Right ventricle myocardium inferior (tissue), 1 donor: Measurements from ENCODE around the gene PVALEF. TPM values are rescaled to one million over a fixed set of nuclear protein-coding genes. Genes with fewer than 3 reads are reported as not detected.
A peak's percentile ranks its signal among the peaks of the same experiment; 100 is the strongest.

Source experiments
- ATAC-seq: fragments of 200-7000 bp; cut with Tn5 transposase; one replicate; pipeline ENCODE4 v1.9.1; 2020; ENCODE audit warnings: mild to moderate bottlenecking, moderate library complexity
- DNase-seq: peaks from one replicate; pipeline ENCODE4 v3.0.0; 2021; ENCODE audit errors: missing footprints
- intact Hi-C: fragments of 100-400 bp; cut with DNase I; formaldehyde crosslinking; loops from one replicate; pipeline ENCODE4 v1.11.0; 2022
- total RNA-seq: library from RNA; stranded (reverse); fragmentation: NEBNext Ultra II Directional; extraction: Animal tissue kit (Norgen Biotek cat#: 25700); gene quantifications from one replicate; pipeline ENCODE4 v1.2.1, GENCODE V29; 2021
- donor health status: DM: no; HTN: yes; CAD: no; lungs with severe emphysema.

PVALEF gene
- total RNA-seq, 1 donor from 2014 or later: not detected

DNA sequence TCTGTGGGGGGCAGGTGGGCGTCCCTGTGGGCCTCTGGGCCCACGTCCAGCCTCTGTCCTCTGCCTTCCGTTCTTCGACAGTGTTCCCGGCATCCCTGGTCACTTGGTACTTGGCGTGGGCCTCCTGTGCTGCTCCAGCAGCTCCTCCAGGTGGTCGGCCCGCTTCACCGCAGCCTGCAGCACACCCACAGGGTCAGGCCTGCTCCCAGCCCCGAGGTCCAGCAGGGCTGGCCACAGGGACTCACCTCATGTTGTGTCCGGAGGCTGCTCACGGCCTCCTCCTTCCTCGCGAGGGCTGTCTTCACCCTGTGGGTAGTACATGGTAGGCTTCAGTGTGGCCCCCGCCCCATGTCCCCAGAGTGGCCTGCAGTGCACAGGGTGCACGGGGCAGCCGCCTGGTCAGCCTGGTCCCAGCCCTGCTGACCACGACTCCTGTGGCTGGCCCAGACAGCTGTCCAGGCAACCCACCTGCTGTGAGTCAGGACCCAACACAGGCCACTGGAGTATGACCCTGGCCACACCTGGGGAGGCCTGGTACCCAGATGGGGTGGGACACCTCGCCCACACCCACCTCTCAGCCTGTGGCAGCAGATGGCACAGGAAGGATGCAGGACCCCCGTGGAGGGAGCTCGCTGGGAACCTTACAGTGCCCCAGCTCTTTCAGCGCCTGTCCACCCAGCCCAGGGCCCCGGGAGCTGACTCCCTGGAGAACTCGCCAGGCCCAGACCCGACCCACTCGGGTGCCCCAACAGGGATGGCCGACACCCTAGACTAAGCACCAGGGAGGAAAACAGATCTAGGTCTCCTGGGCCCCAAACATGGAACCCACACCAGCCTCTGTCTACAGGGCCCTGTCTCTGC lies 24.6 kb downstream of the PVALEF start:
- no peak for ATAC-seq
- no peak for DNase-seq
- intact Hi-C loops: no loop called here

DNA sequence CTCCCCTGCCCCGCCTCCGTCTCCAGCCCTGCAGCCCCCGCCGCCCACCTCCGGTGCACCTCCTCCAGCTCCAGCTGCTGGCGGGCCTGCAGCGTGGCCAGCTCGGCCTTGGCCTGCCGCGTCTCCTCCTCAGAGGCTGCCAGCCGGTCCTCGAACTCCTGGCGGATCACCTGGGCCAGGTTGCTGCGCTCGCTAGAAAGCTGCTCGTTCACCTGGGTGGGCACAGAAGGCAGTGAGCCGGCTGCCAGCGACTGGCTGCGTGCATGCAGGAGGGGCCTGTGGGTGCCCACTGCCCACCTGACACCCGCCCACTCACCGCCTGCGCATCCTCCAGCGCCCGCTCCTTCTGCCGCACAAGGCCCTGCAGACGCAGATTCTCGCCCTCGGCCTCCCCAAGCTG lies 25.3 kb downstream of the PVALEF start:
- DNase-seq (no peak), ATAC-seq (no peak)
- intact Hi-C loops: no loop called here

DNA sequence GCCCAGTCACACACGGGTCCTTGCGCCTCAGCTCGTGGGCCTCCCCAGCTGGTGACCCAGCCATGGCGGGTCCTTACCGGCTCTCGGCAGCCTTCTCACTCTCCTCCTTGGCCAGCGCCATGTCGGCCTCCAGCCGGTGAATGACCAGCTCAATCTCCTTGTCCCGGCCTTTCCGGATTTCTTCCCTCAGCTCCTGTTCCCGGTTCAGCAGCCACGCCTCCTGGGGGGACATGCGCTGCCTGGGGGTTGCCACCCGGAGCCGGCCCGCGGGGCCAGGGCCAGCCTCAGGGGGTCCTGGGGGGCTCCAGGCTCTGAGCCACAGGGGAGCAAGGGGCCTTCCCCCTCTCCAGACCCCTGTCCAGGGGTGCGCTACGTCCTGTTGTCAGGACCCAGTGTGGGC lies 25.8 kb downstream of the PVALEF start:
- DNase-seq (no peak), ATAC-seq (no peak)
- intact Hi-C loops: no loop called here

DNA sequence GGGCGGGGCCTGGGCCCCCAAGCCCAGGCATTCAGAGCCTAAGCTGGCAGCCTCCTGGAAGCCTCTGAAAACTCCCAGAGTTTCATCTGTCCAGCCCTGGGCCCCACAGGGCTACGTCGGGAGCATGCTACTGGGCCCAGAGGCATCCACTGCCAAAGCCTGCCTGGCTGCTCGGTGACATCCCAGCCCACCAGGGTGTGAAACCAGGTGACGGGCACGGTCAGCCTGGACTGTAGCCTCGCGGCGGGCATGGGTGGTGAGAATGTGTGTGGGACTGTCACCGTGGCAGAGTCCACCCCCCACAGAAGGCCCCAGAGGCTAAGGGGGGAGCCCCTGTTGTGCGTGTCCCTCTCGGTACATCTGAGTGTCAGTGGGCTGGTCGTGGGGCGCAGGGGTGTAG lies 26.3 kb downstream of the PVALEF start:
- ATAC-seq (no peak), DNase-seq (no peak)
- intact Hi-C loops: no loop called here

DNA sequence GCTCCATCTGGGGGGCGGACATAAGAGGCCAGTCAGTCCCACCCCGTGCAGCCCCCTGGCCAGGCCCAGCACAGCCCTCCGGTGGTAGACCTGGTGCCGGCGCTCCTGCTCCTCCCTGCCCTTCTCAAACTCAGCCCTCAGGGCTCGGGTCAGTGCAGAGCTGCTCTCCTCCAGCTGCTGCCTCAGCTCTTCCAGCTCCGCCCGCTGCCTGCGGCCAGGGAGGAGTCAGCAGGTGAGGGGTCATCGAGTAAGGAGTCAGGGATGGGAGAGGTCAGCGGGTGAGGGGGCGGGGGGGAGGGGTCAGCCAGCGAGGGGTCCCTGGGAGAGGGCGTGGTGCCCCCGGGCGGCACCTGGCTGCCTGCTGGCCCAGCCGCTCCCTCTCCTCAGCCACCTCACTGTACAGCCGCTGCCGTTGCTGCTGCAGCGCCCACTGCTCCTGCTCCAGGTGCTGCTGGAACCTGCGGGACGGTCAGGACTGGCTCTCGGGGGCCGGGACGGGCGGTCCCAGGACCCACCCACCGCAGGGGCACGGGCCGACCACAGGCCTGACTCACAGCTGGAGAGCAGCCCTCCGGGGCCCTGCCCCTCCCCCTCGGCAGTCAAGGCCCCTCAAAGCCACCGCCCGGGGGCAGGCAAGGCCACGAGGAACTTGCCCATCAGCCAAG lies 27.2 kb downstream of the PVALEF start:
- DNase-seq (no peak), ATAC-seq (no peak)
- intact Hi-C loops: no loop called here

DNA sequence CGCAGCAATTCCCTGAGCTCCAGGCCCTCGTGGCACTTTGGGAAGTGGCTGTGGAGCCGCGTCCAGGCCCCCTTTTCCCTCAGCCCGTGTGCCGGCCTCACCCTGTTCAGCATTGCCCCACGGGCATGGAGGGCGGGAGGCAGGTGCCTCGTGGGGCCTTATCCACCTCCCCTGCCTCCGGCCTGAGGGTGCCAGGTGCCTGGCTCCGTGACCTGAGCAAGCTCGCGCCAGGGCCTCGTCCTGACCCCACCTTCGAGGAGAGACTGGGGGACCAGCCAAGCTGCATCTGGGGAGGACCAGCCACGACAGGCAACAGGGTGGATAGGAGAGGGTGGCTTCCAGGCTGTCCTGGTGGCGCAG lies 27.7 kb downstream of the PVALEF start:
- no peak for DNase-seq

DNA sequence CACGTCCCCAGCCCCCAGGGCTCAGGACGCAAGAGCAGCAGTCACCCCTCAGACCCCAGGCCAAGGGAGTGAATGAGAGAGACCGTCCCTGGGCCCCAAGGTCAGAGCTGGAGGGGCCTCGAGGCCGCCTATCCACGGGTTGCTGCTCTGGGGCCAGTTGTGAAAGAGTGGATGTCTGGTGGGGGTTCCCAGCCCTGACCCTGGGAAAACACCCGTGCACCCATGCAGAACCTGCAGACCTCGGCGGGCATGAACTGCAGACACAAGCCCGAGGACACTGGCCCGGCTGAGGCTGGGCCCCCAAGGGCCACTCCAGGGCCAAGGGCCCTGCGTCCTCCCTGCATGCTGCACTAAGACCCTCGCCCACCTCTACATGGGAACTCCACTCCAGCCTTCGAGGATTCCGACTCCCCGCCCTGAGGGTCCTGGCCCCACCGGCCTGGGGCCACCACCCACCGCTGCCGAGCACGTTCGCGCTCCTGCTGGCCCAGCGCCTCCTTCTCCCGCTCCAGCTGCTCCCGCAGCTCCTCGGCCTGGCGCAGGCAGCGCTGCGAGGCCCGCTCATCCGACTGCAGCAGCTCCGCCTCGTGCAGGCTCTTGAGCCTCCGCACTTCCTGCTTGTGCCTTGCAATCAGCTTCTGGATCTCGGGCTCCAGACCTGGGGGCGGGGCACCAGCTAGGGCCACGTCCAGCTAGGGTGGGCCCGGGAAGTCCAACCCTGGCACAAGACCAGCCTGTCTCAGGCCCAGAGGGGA lies 28.3 kb downstream of the PVALEF start:
- ATAC-seq: no peak
- intact Hi-C loops: no loop called here
- no peak for DNase-seq

More for the DNA sequence above, 27.7 kb downstream of the PVALEF start:
- ATAC-seq: no peak
- intact Hi-C loops: no loop called here

DNA sequence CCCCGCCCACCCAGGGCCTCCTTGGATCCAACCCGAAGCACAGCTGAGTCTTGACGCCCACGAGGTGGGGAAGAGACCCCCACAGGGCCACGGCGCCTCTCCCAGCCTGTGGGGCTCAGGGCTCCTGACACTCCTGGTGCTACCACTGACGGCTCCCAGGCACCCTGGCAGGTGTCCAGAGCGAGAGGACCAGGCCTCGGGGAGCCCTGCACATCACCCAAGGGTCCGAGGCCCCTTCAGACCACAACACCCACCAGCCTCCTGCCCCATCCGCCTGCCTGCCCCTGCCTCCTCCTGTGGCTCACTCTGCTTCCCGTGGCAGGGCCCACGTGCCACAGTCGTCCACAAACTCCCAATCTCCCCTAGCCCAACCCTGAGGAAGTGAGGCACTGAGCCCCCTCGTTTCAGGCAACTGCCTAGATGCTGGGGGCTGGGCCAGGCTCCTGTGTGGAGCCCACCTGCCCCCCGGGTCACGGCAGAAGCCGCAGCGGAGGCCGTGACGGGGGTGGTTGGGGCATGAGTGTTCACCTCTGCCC lies 29.0 kb downstream of the PVALEF start:
- ATAC-seq (no peak), DNase-seq (no peak)
- intact Hi-C loops: no loop called here

DNA sequence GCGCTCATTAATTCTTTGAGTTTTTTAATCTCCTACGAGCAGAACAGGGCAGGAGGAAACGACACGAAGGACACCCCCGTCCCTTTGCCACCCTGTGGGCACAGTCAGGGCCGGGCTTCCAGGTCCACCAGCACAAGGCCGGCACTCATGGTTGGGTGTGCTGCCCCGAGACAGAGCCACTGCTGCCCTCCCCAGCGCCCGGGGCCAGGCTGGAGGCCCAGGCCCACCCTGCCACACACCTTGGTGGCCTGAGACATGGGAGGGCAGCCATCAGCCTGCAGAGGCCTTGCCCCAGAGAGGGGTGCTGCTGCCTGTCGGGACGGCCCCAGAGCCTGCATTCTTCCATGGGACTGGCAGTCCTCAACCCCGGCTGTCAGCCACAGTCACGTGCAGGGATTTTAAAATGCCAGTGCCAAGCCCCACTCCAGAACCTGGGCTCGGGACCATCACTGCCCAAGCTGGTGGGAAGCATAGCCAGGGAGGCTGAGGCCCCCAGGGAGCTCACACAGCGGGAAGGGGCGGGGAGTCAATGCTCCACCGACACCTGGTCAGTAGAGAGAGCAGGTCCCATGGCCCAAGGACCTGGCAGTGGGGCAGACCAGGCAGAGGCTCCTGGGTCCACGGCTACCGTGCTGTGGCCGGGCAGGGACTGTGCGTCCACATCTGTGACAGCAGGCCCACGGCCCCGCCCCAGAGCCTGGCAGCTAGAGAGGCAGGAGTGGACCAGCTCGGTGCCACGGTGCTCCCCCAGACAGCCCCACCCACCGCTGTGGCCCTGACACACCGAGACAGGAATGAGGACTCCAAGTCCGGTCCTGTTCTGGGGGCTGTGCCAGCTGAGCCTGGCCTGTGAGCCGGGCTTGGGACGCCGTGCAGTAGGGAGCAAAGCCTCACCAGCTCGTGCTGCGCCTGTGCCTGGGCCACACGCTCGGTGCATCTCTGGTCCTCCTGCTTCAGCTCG lies 29.9 kb downstream of the PVALEF start:
- intact Hi-C loops: no loop called here
- ATAC-seq (peak; percentile 86), DNase-seq (peak; percentile 83)

DNA sequence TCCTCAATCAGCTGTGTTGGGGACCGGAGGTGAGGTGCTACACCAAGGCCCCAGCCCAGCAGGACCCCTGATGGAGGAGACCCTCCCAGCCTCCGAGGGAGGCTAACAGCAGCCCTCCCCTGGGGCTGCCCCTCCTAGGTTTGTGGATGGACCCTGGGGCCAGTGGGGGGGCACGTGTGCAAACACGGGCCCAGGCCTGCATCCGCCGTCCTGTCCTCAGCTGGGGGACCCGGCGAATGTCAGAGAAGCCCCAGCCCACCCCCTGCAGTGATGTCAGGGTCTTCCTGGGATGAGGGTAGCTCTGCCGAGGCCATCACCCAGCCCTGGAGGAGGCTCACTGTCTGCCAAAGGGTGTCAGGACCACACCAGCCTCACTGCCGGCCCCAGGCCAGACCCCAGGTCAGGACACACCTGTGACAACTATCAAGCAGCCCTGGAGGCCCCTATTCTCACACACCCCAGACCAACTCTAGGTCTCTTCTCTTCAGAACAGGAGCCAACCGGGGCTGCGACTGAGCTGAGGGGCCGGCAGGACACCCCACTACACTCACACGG lies 30.7 kb downstream of the PVALEF start:
- no peak for ATAC-seq
- intact Hi-C loops: no loop called here
- no peak for DNase-seq

DNA sequence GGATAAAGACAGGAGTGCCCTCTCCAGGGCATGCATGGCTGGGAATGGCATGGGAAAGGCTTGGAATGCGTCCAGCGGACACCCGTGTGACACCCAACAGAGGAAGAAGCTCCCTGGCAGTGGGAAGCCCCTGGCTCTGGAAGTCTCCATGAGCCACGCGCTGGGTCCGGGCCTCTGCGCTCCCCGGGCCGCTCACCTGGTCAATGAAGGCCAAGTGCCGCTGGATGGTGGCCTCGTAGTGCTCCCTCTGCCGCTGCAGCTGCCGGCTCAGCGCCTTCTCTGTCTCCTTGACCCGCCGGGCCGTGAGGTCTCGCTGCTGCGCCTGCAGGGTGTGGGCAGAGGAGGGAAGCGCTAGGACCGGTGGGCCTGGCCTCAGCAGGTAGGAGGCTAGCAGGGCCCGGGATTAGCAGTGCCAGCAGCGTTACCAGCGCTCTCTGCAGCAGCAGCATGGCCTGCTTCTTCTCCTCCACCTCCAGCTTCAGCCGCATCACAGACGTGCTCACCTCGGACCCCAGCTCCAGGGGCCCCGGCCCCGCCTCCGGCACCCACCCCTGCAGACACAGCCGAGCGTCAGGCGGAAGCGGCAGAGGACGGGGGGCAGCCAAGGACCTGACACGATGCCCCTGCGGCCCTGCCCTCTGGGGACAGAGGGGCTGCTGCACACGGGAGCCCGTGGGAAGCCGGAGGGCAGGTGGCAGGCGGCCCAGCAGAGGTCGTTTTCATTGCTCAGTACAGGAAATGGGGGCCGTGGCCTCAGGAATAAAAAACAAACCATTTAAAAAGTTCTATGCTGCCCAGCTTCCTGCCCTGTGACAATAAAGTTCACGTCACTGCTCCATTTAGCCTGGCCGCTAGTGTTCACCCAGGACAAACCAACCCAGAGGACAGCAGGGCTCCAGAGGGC lies 31.4 kb downstream of the PVALEF start:
- intact Hi-C loops: no loop called here
- no peak for DNase-seq

DNA sequence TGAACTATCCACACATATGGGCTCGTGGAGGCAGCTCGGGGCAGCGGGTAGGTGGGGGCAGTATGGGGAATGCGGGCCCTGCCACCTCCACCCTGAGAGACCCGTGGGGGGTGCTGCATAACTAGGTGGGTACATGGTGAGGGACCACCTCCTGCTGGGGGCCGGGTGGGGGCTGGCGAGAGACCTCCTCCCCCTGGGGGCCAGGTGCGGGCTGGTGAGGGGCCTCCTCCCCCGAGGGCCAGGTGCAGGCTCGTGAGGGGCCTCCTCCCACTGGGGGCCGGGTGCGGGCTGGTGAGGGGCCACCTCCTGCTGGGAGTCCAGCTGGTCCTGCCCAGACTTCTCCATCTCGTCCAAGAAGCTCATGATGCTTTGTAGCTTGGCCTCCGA lies 32.1 kb downstream of the PVALEF start:
- intact Hi-C loops: no loop called here
- ATAC-seq (no peak), DNase-seq (no peak)

More for the DNA sequence above, 31.4 kb downstream of the PVALEF start:
- ATAC-seq: no peak

DNA sequence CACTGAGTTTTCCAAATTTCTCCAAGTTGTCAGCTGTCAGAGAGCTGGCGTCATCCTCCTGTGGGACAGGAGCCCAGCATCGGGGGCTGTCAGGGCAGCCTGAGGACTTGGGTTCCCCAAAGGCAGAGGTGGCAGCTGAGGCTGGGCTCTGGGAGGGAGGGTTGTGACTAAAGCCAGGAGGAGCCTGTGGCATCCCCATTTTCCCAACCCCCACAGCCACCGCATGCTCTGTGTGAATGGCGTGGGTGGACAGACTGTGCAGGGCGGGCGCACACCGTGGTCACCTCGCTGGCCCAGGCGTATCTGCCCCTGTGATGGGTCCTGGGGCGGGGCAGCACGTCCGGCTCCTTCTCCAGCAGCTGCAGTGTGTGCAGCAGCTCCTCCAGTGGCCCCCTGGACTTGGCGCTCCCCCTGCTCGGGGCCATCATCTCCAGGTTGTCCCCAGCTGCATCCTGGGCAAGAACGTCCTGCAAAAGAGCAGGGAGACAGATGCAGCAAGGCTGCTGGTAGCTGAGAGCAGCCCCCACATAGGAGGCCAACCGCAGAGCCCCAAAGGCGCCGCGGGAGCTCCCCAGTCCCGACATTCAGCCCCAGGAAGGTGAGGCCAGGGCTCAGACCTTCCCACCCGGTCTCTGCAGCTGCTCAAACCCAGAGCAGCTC lies 32.7 kb downstream of the PVALEF start:
- intact Hi-C loops: no loop called here

DNA sequence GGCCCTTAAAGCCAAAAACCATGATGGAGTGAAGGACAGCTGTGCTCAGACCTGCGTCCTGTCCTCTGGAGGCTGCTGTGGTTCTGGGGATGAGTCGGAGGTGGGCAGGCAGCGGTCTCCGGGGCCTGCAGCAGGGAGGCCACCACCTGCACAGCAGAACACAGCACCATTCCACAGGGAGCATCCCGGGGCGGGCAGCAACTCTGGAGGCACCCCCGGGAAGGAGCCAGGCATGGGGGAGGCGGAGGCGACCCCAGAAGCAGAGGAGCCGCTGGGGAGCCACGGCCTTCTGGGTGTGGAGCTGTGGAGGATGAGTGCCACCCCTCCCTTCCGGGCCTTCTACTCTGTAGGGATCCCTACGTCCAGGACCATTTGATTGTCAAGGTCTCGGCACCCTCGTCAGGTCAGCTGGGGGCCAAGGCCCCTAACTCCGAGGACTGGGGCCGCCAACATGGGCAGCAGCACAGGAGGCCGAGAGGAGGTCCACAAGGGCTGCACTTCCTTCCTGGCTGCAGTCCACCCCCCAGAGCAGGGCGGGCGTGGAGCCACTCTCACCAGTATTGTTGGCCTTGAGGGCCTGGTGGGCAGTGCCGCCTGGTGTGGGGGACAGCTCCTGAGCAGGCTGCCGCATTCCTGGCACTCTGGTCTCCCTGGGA lies 33.6 kb downstream of the PVALEF start:
- ATAC-seq (no peak), DNase-seq (no peak)
- intact Hi-C loops: no loop called here

More for the DNA sequence above, 32.7 kb downstream of the PVALEF start:
- no peak for DNase-seq
- ATAC-seq: no peak

DNA sequence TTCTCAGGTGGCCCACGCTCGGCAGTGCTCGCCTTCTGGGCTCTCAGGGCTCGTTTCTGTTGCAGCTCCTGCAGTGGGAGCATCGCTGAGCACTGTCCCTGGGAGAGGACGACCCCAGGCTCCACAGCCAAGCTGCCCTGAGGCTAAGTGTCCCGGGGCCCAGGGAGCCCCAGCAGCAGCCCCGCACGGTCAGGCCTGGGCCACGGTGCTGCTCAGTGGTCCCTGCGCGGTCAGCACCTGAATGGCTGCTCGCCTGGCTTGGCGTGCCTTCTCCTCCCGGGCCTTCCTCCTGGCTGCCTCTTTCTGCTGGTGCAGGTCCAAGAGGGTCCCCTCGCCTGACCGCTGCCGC lies 34.1 kb downstream of the PVALEF start:
- intact Hi-C loops: no loop called here
- no peak for DNase-seq
- no peak for ATAC-seq

DNA sequence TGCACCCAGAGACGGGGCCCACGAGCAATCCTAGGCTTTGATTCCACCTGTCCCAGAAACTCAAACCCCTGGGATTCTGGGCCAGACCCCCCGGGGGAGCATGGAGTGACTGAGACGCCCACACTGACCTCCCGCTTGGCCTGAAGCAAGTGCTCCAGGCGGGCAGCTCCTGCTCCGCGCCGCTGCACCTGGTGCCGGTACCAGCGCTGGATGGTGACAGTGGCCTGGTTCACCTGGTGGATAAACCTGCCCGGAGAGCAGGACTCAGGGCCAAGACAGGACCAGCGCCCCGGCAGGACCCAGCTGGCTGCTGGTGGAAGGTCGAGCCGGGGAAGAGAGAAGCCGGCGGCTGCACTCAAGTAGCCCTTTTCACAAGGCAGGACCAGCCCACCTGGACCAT lies 34.9 kb downstream of the PVALEF start:
- DNase-seq (no peak), ATAC-seq (no peak)
- intact Hi-C loops: loop anchor here (2.0 kb wide), 1 partner anchor 57 kb away; no protein-coding TSS in a partner anchor
